T follicular helper cell (primary cell): Measurements from ENCODE around the gene TBC1D10B.

ENCODE experiments used
- DNase-seq: peaks from one replicate; pipeline ENCODE4 v3.0.0-alpha.2; 2020; ENCODE audit warnings: low read depth

Gene TBC1D10B

GRCh38 chr16:30374538-30374937 lies 4.2 kb upstream of the TBC1D10B start, which contains the start of gene MYL11:
TSS of gene MYL11 (plus strand) at chr16:30374802. CDS start at chr16:30374858, 56 bp downstream.
- no peak for DNase-seq

- DNase-seq: no peak
These were observed 2.4 kb upstream of the TBC1D10B start for GRCh38 chr16:30372725-30373124.

GRCh38 chr16:30372038-30372712 lies 1.9 kb upstream of the TBC1D10B start:
- no peak for DNase-seq

- DNase-seq: no peak
These were observed 1.0 kb upstream of the TBC1D10B start for GRCh38 chr16:30371248-30371816.

- no peak for DNase-seq
These were observed 297 bp downstream of the TBC1D10B start for GRCh38 chr16:30369938-30370455.

GRCh38 chr16:30369091-30369937 lies 980 bp downstream of the TBC1D10B start:
- no peak for DNase-seq

- DNase-seq: no peak
These were observed 1.6 kb downstream of the TBC1D10B start for GRCh38 chr16:30368792-30369090.

GRCh38 chr16:30368122-30368791 lies 2.0 kb downstream of the TBC1D10B start:
- no peak for DNase-seq

GRCh38 chr16:30367349-30368009 lies 2.8 kb downstream of the TBC1D10B start:
- DNase-seq: no peak

- no peak for DNase-seq
These were observed 3.8 kb downstream of the TBC1D10B start for GRCh38 chr16:30366511-30366910.

GRCh38 chr16:30365200-30365599 lies 5.1 kb downstream of the TBC1D10B start:
- no peak for DNase-seq

- DNase-seq: no peak
These were observed 9.1 kb downstream of the TBC1D10B start for GRCh38 chr16:30361180-30361579.

GRCh38 chr16:30359871-30360170 lies 10.5 kb downstream of the TBC1D10B start:
- no peak for DNase-seq

- no peak for DNase-seq
These were observed 11.1 kb downstream of the TBC1D10B start for GRCh38 chr16:30358990-30359870.

- no peak for DNase-seq
These were observed 11.7 kb downstream of the TBC1D10B start for GRCh38 chr16:30358577-30358936.

- DNase-seq: no peak
These were observed 12.3 kb downstream of the TBC1D10B start for GRCh38 chr16:30357715-30358576.

- DNase-seq: no peak
These were observed 13.1 kb downstream of the TBC1D10B start for GRCh38 chr16:30357085-30357714.

- DNase-seq: no peak
These were observed 13.8 kb downstream of the TBC1D10B start for GRCh38 chr16:30356401-30357084.

- DNase-seq: no peak
These were observed 14.4 kb downstream of the TBC1D10B start for GRCh38 chr16:30355954-30356308.
